Lower leg skin (tissue), 4 donors: ENCODE results near the gene ALOX5AP. TPM values are rescaled to one million over a fixed set of nuclear protein-coding genes. Genes with fewer than 3 reads are reported as not detected.

ENCODE experiments used
- DNase-seq, 2 donors: peaks; one replicate each; pipeline ENCODE4 v3.0.0-alpha.2; 2019; ENCODE audit warnings: low spot score in 2 of 2
- H3K4me3 ChIP-seq: fragments of 200-600 bp; sonication (generic); 2 replicates; pipeline ENCODE4 v1.5.1; 2017; ENCODE audit warnings: mild to moderate bottlenecking, low read depth; ENCODE audit not compliant: poor library complexity, severe bottlenecking
- CTCF ChIP-seq, 3 donors: fragments of 450-650 bp; IDR thresholded peaks; one replicate each; pipeline ENCODE4 v1.5.1; 2016; ENCODE audit warnings: antibody characterized with exemption in 3 of 3, mild to moderate bottlenecking in 3 of 3, moderate library complexity in 2 of 3
- POLR2A ChIP-seq, 2 donors: fragments of 450-650 bp; IDR thresholded peaks; one replicate each; pipeline ENCODE4 v1.6.1; 2016 to 2017; ENCODE audit warnings: antibody characterized with exemption in 2 of 2, mild to moderate bottlenecking in 1 of 2, moderate library complexity in 1 of 2
- WGBS, 2 donors: methylation state at CpG; one replicate each; pipeline ENCODE4 v1.1.5; 2018; 5-methylcytosine and 5-hydroxymethylcytosine counted together
- intact Hi-C: fragments of 100-400 bp; cut with DNase I; formaldehyde crosslinking; loops from one replicate; pipeline ENCODE4 v1.15.0; 2023; ENCODE audit warnings: low total_unique reads
- total RNA-seq, 4 donors: library from RNA; depleted of rRNA; stranded (reverse); fragments of >200 nt; gene quantifications; one replicate each; pipeline ENCODE4 v1.1.0, GENCODE V29; 2016

ALOX5AP gene
- total RNA-seq, 4 donors from 2014 or later = 4.2 to 10.9 (median 6.2) TPM

GRCh38 chr13:30763786-30764413 lies 28.6 kb downstream of the ALOX5AP start:
- 67 to 70% methylated on average over 8 of the region's 8 CpGs for WGBS, 2 donors
- intact Hi-C loops = no loop called here
- DNase-seq = no peak
- TF ChIP-seq CTCF (IDR thresholded peaks at IDR 0.05) (no peak), POLR2A (IDR thresholded peaks at IDR 0.05) (no peak)
- no peak overlapping the region for H3K4me3 ChIP-seq

GRCh38 chr13:30766231-30766630 lies 30.9 kb downstream of the ALOX5AP start:
- 79% methylated on average over 2 of the region's 2 CpGs for WGBS, 2 donors
- intact Hi-C loops = no loop called here
- DNase-seq = no peak
- H3K4me3 ChIP-seq = no peak overlapping the region
- no peak for TF ChIP-seq CTCF (IDR thresholded peaks at IDR 0.05)
- TF ChIP-seq POLR2A (IDR thresholded peaks at IDR 0.05) = no peak

GRCh38 chr13:30770929-30771328 lies 35.6 kb downstream of the ALOX5AP start:
- 89 to 90% methylated on average over 4 of the region's 4 CpGs for WGBS, 2 donors
- no peak for TF ChIP-seq POLR2A (IDR thresholded peaks at IDR 0.05)
- intact Hi-C loops = no loop called here
- no peak for DNase-seq
- H3K4me3 ChIP-seq = no peak overlapping the region

- intact Hi-C loops = no loop called here
- no peak for DNase-seq
- TF ChIP-seq POLR2A (IDR thresholded peaks at IDR 0.05) (no peak), CTCF (IDR thresholded peaks at IDR 0.05) (no peak)
- no peak overlapping the region for H3K4me3 ChIP-seq
Observed at GRCh38 chr13:30773561-30773960, 38.2 kb downstream of the ALOX5AP start.

GRCh38 chr13:30774214-30774730 lies 38.9 kb downstream of the ALOX5AP start:
- no peak overlapping the region for H3K4me3 ChIP-seq
- intact Hi-C loops = no loop called here
- DNase-seq = no peak
- WGBS, 2 donors = 92% methylated on average over 8 of the region's 8 CpGs
- TF ChIP-seq POLR2A (IDR thresholded peaks at IDR 0.05) = no peak
- TF ChIP-seq CTCF (IDR thresholded peaks at IDR 0.05) = no peak

- no peak for TF ChIP-seq CTCF (IDR thresholded peaks at IDR 0.05)
- no peak for TF ChIP-seq POLR2A (IDR thresholded peaks at IDR 0.05)
- H3K4me3 ChIP-seq = no peak overlapping the region
- intact Hi-C loops = no loop called here
- DNase-seq = no peak
- WGBS, 2 donors = 80 to 87% methylated on average over 2 of the region's 2 CpGs
Observed at GRCh38 chr13:30776661-30777060, 41.3 kb downstream of the ALOX5AP start.
